Measurements from ENCODE around the gene DEXI. TPM values are rescaled to one million over a fixed set of nuclear protein-coding genes. Genes with fewer than 3 reads are reported as not detected.

DEXI gene
- polyA plus RNA-seq, 1 donor from 2014 or later = 52.0 TPM

GRCh38 chr16:10982465-10983150 is 40.3 kb upstream of the DEXI start:
- Histone ChIP-seq H3K79me2 (replicated peaks; ENCODE audit: insufficient read depth, low read length) (no peaks in the 10 kb centered on the region), H3K27me3 (ENCODE audit: insufficient read depth, low read depth, low read length) (no peaks in the 10 kb centered on the region), H3K27ac (ENCODE audit: low read length) (no peak overlapping the region), H3K9ac (ENCODE audit: low read length) (no peak overlapping the region), H3K36me3 (ENCODE audit: insufficient read depth, low read length) (peaks cover 7% of the 10 kb centered on the region), H3K9me2 (ENCODE audit: insufficient read depth, low read length) (no peaks in the 10 kb centered on the region), H3K4me2 (ENCODE audit: low read length) (no peak overlapping the region), H4K20me1 (ENCODE audit: insufficient read depth) (no peaks in the 10 kb centered on the region), H3K9me3 (ENCODE audit: low read length) (no peaks in the 10 kb centered on the region), H3F3A (ENCODE audit: insufficient read depth, low read length, poor library complexity, severe bottlenecking) (no peaks in the 10 kb centered on the region), H2AFZ (ENCODE audit: low read depth, low read length) (no peak overlapping the region), H3K4me3 (ENCODE audit: low read length) (no peak overlapping the region)
- TF ChIP-seq SMC3 (conservative IDR thresholded peaks at IDR 0.05; ENCODE audit: poor library complexity) (no peak), POLR2AphosphoS5 (IDR thresholded peaks at IDR 0.05) (no peak), MXI1 (conservative IDR thresholded peaks at IDR 0.05; ENCODE audit: poor library complexity, severe bottlenecking) (no peak), REST (IDR thresholded peaks at IDR 0.05; ENCODE audit: borderline replicate concordance) (no peak), TAF1 (IDR thresholded peaks at IDR 0.05; ENCODE audit: low read depth) (no peak), EZH2 (IDR thresholded peaks at IDR 0.05; ENCODE audit: borderline replicate concordance, insufficient read depth, low read length, poor library complexity, severe bottlenecking) (no peak), CTCF (IDR thresholded peaks at IDR 0.05; ENCODE audit: poor library complexity, severe bottlenecking) (no peak), EP300 (conservative IDR thresholded peaks at IDR 0.05; ENCODE audit: poor library complexity, severe bottlenecking) (no peak), RAD21 (conservative IDR thresholded peaks at IDR 0.05) (no peak)

GRCh38 chr16:10981697-10982216 is 39.5 kb upstream of the DEXI start:
- H3F3A ChIP-seq (ENCODE audit: insufficient read depth, low read length, poor library complexity, severe bottlenecking) = no peaks in the 10 kb centered on the region
- peaks cover 7% of the 10 kb centered on the region for H3K36me3 ChIP-seq (ENCODE audit: insufficient read depth, low read length)
- H3K27ac ChIP-seq (ENCODE audit: low read length) = no peak overlapping the region

More at GRCh38 chr16:10981697-10982216, 39.5 kb upstream of the DEXI start:
- Histone ChIP-seq H2AFZ (ENCODE audit: low read depth, low read length) (no peak overlapping the region), H3K27me3 (ENCODE audit: insufficient read depth, low read depth, low read length) (no peaks in the 10 kb centered on the region), H3K79me2 (replicated peaks; ENCODE audit: insufficient read depth, low read length) (no peaks in the 10 kb centered on the region), H3K9me3 (ENCODE audit: low read length) (no peaks in the 10 kb centered on the region), H4K20me1 (ENCODE audit: insufficient read depth) (no peaks in the 10 kb centered on the region), H3K9me2 (ENCODE audit: insufficient read depth, low read length) (no peaks in the 10 kb centered on the region), H3K9ac (ENCODE audit: low read length) (no peak overlapping the region), H3K4me3 (ENCODE audit: low read length) (no peak overlapping the region), H3K4me2 (ENCODE audit: low read length) (no peak overlapping the region)
- TF ChIP-seq POLR2AphosphoS5 (IDR thresholded peaks at IDR 0.05) (no peak), CTCF (IDR thresholded peaks at IDR 0.05; ENCODE audit: poor library complexity, severe bottlenecking) (no peak), RAD21 (conservative IDR thresholded peaks at IDR 0.05) (no peak), REST (IDR thresholded peaks at IDR 0.05; ENCODE audit: borderline replicate concordance) (no peak), TAF1 (IDR thresholded peaks at IDR 0.05; ENCODE audit: low read depth) (no peak), MXI1 (conservative IDR thresholded peaks at IDR 0.05; ENCODE audit: poor library complexity, severe bottlenecking) (no peak), SMC3 (conservative IDR thresholded peaks at IDR 0.05; ENCODE audit: poor library complexity) (no peak), EZH2 (IDR thresholded peaks at IDR 0.05; ENCODE audit: borderline replicate concordance, insufficient read depth, low read length, poor library complexity, severe bottlenecking) (no peak), EP300 (conservative IDR thresholded peaks at IDR 0.05; ENCODE audit: poor library complexity, severe bottlenecking) (no peak)

All from neural cell (in vitro differentiated cells).